ENCODE results near the gene ENTR1.

ENTR1 gene

GRCh38 chr9:136395020-136395340 is 15.4 kb downstream of the ENTR1 start:
- H3K4me3 ChIP-seq (ENCODE audit: low read depth, low read length), result no peak overlapping the region
- peaks cover 76% of the 10 kb centered on the region for H3K36me3 ChIP-seq
- H3K9me3 ChIP-seq (ENCODE audit: severe bottlenecking), result no peaks in the 10 kb centered on the region
- H3K27me3 ChIP-seq (ENCODE audit: insufficient read depth, low read depth, severe bottlenecking), result no peaks in the 10 kb centered on the region
- no peak for DNase-seq
- no peak for TF ChIP-seq CTCF (IDR thresholded peaks at IDR 0.05; ENCODE audit: low read depth, low read length)
- H3K27ac ChIP-seq, result no peak overlapping the region

GRCh38 chr9:136394312-136395019 is 15.9 kb downstream of the ENTR1 start:
- TF ChIP-seq CTCF (IDR thresholded peaks at IDR 0.05; ENCODE audit: low read depth, low read length), result no peak
- H3K27me3 ChIP-seq (ENCODE audit: insufficient read depth, low read depth, severe bottlenecking), result no peaks in the 10 kb centered on the region
- H3K36me3 ChIP-seq, result peaks cover 81% of the 10 kb centered on the region
- DNase-seq, result no peak
- no peaks in the 10 kb centered on the region for H3K9me3 ChIP-seq (ENCODE audit: severe bottlenecking)
- H3K27ac ChIP-seq, result no peak overlapping the region
- H3K4me3 ChIP-seq (ENCODE audit: low read depth, low read length), result no peak overlapping the region

DNA sequence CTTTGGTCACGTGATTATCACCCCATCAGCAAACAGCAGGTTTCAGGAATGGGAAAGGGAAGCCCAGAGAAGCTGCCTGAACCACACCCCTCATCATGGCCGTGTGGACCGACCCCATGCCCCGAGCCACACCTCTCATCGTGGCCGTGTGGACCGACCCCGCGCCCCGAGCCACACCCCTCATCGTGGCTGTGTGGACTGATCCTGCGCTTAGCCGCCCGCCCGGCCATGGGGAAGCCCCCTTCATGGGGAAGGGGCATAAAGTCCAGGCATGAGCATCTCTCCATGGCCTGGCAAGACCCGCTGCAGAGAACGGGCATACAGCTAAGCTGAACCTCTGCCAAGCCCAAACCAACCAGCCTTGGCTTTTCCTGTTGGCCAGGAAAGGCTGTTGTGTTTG is 16.9 kb downstream of the ENTR1 start:
- Histone ChIP-seq H3K4me3 (ENCODE audit: low read depth, low read length) (no peak overlapping the region), H3K27ac (no peak overlapping the region), H3K36me3 (peaks cover 87% of the 10 kb centered on the region), H3K9me3 (ENCODE audit: severe bottlenecking) (no peaks in the 10 kb centered on the region), H3K27me3 (ENCODE audit: insufficient read depth, low read depth, severe bottlenecking) (no peaks in the 10 kb centered on the region)
- no peak for TF ChIP-seq CTCF (IDR thresholded peaks at IDR 0.05; ENCODE audit: low read depth, low read length)
- no peak for DNase-seq

DNA sequence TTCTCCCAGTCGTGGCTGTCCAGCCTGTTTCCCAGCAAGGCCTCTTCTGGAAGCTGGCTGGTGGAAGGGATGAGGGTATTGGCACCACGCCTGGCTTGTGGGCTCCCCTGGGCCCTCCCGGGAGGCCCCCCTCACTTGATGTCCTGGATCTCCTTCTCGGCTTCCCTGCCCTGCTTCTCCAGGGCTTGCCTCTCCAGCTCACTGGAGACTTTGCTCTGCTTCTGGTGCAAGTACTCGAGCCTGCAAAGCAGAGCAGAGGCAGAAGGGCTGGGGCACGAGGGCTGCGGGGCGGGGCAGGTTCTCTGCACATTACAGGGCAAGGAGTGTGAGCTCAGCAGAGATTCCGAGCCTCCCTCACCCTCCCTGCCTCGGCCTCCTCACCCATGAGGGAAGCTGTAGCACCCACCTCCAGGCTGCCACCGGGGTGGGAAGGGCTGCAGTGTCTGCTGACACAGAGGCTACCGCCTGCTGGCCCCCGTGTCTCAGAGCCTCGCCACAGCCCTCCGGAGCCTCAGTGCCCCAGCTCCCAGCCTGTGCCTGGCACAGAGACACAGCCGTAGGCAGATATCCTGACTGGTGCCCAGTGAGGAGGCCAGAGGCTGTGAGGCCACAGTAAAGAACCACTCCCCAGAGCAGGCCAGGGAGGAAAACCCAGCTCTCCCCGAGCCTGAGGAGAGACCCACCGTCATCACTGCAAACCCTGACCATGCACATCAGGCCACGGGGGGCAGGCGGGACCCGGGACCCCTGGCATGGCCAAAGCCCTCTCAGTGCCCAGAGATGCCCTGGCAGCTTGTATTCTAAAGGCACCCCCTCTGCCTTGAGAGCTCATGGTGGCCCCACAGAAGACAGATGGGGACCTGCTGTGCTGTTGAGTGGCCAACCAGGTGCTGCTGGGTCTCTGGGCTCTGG is 17.6 kb downstream of the ENTR1 start:
- TF ChIP-seq CTCF (IDR thresholded peaks at IDR 0.05; ENCODE audit: low read depth, low read length), result no peak
- H3K27ac ChIP-seq, result no peak overlapping the region
- no peak for DNase-seq
- no peaks in the 10 kb centered on the region for H3K9me3 ChIP-seq (ENCODE audit: severe bottlenecking)
- no peak overlapping the region for H3K4me3 ChIP-seq (ENCODE audit: low read depth, low read length)
- H3K27me3 ChIP-seq (ENCODE audit: insufficient read depth, low read depth, severe bottlenecking), result no peaks in the 10 kb centered on the region
- peaks cover 85% of the 10 kb centered on the region for H3K36me3 ChIP-seq

DNA sequence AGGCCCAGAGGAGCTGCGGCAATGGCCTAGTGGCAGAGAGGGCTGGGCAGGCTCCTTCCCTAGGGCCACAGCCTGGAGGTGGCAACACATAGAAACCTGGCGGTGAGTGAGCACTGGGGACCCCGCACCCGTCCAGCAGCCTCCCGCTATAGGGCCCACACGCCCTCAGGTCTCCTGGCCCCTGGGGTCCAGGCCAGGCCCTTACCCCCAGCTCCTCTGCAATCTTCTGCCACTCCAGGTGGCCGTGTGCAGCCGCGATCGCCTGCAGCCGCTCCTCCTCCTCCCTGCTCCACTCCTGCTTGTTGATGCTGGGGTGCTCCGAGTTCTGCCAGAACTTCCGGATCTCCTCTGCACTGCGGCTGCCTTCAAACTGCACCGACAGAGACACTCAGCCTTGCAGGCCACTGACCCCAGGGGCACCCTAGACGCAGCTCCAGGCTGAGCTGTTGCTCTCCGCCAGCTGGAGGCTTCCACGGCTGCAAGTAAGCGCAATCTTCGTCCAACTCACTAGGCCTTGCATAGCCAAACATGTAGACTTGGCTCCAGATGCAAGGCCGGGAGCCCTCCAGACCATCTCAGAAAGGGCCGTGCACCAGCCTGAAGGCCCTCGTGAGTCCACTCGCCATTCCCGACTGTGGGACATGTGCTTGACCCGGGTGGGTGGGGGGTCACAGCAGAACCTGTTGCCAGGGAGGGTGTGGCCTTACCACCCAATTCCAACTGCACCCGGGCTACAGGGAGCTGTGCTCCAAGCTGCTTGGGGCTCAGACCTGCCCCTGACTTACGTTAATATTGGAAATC is 18.5 kb downstream of the ENTR1 start:
- no peaks in the 10 kb centered on the region for H3K9me3 ChIP-seq (ENCODE audit: severe bottlenecking)
- no peak overlapping the region for H3K4me3 ChIP-seq (ENCODE audit: low read depth, low read length)
- DNase-seq, result no peak
- H3K27ac ChIP-seq, result no peak overlapping the region
- TF ChIP-seq CTCF (IDR thresholded peaks at IDR 0.05; ENCODE audit: low read depth, low read length), result no peak
- H3K36me3 ChIP-seq, result peaks cover 89% of the 10 kb centered on the region
- no peaks in the 10 kb centered on the region for H3K27me3 ChIP-seq (ENCODE audit: insufficient read depth, low read depth, severe bottlenecking)

Measured in WERI-Rb-1 (cell line).